GM21717 (cell line): ENCODE measurements around the gene RAX.
"Not testable (repeated sequence)": the region's sequence is repeated elsewhere in the genome, so short reads cannot be mapped to it uniquely, and the experiment has no call there.

Experiments
- ATAC-seq: cut with Tn5 transposase; IDR thresholded peaks from one replicate; pipeline ENCODE4 v1.9.1; 2021; ENCODE audit warnings: mild to moderate bottlenecking, moderate library complexity; ENCODE audit not compliant: unreplicated experiment

The RAX gene

GRCh38 chr18:59273759-59274532 lies 692 bp upstream of the RAX start:
- no peak for ATAC-seq

- no peak for ATAC-seq
These were observed 899 bp downstream of the RAX start for GRCh38 chr18:59272221-59272888.

- ATAC-seq = no peak
These were observed 1.5 kb downstream of the RAX start for GRCh38 chr18:59271606-59272220.

- ATAC-seq = no peak
These were observed 2.5 kb downstream of the RAX start for GRCh38 chr18:59270689-59271257.

- ATAC-seq = no peak
These were observed 3.6 kb downstream of the RAX start for GRCh38 chr18:59269563-59270119.

GRCh38 chr18:59268721-59269562 lies 4.3 kb downstream of the RAX start:
- no peak for ATAC-seq

GRCh38 chr18:59268127-59268720 lies 5.0 kb downstream of the RAX start:
- no peak for ATAC-seq

GRCh38 chr18:59267503-59268126 lies 5.6 kb downstream of the RAX start:
- ATAC-seq = no peak

GRCh38 chr18:59266886-59267502 lies 6.3 kb downstream of the RAX start:
- ATAC-seq = no peak

- no peak for ATAC-seq
These were observed 6.8 kb downstream of the RAX start for GRCh38 chr18:59266459-59266858.

GRCh38 chr18:59265974-59266369 lies 7.3 kb downstream of the RAX start:
- ATAC-seq = no peak

- no peak for ATAC-seq
These were observed 7.8 kb downstream of the RAX start for GRCh38 chr18:59265246-59265973.

GRCh38 chr18:59264651-59265245 lies 8.5 kb downstream of the RAX start:
- ATAC-seq = no peak

- no peak for ATAC-seq
These were observed 9.1 kb downstream of the RAX start for GRCh38 chr18:59264121-59264571.

- ATAC-seq = no peak
These were observed 9.6 kb downstream of the RAX start for GRCh38 chr18:59263661-59264060.

- ATAC-seq = not testable (repeated sequence)
These were observed 11.0 kb downstream of the RAX start for GRCh38 chr18:59262243-59262642.

GRCh38 chr18:59261842-59262241 lies 11.4 kb downstream of the RAX start:
- ATAC-seq = not testable (repeated sequence)

- ATAC-seq = not testable (repeated sequence)
These were observed 17.8 kb downstream of the RAX start for GRCh38 chr18:59255491-59255890.
